GM12875 (cell line): ENCODE measurements around the gene UBTD2.

ENCODE experiments used
- H3K4me3 ChIP-seq: one replicate; pipeline ENCODE4 v1.5.1; 2011; ENCODE audit warnings: low read depth, low read length, control low read depth
- TF ChIP-seq, protein P1 (sequence below): IDR thresholded peaks from 2 replicates; pipeline ENCODE4 v1.5.1; 2011; ENCODE audit warnings: low read depth, mild to moderate bottlenecking, control low read depth, inconsistent platforms, low read length, moderate library complexity, borderline replicate concordance; ENCODE audit not compliant: insufficient read depth

Gene UBTD2

DNA sequence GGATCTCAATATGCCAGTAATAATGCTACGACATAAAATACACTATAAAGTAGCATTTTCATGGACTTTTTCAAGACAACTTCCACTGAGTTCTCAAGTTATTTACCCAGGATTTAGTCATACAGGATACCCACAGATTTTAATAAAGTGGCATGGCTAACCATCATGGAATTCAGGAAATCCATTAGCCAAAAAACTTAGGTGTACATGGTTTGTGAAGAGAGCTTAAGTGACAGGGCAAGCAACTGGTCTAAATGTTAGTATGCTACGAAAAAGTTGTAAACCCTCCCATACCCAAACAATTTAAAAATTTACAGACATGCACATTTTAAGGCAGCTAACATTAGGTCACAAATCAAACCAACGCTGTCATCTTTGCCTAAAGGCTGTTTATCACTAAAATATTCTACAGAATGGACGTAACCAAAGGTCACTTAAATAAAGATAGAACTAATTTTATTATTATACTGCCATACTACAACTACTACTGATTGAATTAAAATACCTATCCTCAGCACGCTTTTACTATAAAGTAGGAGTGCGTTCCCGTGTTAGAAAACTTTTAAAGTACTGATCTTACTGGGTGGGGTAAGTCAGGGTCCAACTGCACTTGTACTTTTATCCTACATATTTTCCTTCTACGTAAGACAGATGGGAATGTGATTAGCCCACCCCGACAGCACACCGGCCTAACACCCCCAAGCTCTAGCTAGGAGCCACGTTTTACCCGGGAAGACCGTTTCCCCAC is 1.1 kb downstream of the UBTD2 start:
- peak overlapping the region; percentile 95 for H3K4me3 ChIP-seq
- TF ChIP-seq, protein P1, sequence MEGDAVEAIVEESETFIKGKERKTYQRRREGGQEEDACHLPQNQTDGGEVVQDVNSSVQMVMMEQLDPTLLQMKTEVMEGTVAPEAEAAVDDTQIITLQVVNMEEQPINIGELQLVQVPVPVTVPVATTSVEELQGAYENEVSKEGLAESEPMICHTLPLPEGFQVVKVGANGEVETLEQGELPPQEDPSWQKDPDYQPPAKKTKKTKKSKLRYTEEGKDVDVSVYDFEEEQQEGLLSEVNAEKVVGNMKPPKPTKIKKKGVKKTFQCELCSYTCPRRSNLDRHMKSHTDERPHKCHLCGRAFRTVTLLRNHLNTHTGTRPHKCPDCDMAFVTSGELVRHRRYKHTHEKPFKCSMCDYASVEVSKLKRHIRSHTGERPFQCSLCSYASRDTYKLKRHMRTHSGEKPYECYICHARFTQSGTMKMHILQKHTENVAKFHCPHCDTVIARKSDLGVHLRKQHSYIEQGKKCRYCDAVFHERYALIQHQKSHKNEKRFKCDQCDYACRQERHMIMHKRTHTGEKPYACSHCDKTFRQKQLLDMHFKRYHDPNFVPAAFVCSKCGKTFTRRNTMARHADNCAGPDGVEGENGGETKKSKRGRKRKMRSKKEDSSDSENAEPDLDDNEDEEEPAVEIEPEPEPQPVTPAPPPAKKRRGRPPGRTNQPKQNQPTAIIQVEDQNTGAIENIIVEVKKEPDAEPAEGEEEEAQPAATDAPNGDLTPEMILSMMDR = no peak

DNA sequence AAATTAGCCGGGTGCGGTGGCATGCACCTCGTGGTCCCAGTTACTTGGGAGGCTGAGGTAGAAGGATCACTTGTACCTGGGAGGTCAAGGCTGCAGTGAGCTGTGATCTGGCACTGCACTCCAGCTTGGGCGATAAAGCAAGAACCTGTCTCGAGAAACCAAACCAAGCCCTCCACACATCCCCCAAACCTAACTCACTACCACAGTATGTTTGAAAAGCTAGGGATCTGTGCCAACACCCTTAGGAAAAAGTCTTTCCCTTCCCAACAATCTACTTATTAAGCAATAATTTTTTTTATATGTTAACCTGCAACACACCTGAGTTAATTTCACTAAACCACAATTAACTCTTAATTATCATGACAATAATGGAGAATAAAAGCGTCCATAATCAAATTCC is 2.2 kb downstream of the UBTD2 start:
- H3K4me3 ChIP-seq = peak overlapping the region; percentile 8
- TF ChIP-seq, protein P1 = no peak

DNA sequence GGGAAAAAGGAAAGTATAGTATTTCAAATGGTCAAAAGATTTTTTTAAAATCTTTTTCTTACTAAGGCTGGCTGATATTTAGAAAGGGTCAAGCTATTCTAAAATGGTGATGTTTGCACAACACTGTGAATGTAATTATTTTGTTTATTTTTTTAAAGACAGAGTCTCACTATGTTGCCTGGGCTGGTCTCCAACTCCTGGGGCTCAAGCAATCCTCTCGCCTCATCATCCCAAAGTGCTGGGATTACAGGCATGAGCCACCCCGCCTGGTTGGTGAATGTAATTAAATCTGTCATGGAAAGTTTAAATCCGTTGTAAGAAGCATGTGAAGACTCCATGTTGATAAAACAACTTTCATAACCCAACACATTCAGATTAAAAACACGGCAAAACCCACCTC is 2.6 kb downstream of the UBTD2 start:
- H3K4me3 ChIP-seq = no peak overlapping the region
- TF ChIP-seq, protein P1 = no peak

DNA sequence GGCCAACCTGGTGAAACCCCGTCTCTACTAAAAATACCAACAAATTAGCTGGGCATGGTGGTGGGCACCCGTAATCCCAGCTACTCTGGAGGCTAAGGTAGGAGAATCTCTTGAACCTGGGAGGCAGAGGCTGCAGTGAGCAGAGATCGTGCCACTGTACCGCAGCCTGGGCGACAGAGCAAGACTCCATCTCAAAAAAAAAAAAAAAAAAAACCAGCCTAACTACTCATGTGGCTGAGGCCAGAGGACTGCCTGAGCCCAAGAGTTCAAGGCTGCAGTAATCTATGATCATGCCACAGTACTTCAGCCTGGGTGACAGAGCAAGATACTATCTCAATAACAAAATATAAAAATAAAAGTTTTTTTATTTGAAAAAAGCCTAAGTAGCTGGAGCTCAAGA is 3.2 kb downstream of the UBTD2 start:
- TF ChIP-seq, protein P1 = no peak
- H3K4me3 ChIP-seq = no peak overlapping the region

DNA sequence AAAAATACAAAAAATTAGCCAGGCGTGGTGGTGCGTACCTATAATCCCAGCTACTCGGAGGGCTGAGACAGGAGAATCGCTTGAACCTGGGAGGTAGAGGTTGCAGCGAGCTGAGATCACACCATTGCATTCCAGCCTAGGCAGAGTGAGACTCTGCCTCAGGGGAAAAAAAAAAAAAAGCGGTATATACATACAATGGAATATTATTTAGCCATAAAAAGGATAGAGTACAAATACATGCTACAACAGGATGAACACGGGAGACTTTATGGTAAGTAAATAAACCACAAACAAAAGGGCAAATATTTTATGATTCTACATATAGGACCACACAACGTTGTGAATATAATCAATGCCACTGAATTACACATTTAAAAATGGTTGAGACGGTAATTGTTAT is 5.2 kb downstream of the UBTD2 start:
- H3K4me3 ChIP-seq = no peak overlapping the region
- TF ChIP-seq, protein P1 = no peak

DNA sequence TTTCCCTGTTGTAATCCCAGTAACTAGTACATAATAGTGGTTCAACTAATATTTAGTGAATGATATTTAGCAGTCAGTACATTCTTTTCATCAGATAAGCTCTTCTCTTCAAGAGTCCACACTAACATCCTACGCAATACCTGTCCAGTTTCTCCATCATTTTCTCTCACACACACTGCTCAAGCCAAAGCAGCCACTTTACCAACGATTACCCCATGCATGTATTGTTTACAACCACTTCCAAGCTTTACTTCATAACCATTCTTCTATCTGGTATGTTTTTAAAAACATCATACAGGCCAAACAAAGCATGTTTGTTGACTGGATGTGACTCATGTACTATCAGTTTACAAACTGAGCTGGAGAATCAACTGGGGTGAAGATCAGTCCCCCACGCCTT is 7.3 kb downstream of the UBTD2 start:
- no peak overlapping the region for H3K4me3 ChIP-seq
- TF ChIP-seq, protein P1 = no peak
